ENCODE measurements around the gene WNT3A.
"Not testable (repeated sequence)": the region's sequence is repeated elsewhere in the genome, so short reads cannot be mapped to it uniquely, and the experiment has no call there.

WNT3A gene
- total RNA-seq = 0 to 1.1 (median 0) reads per million in 17 experiments

GRCh38 chr1:228006786-228007048, at the start of gene WNT3A:
WNT3A (plus strand) TSS chr1:228006998; CDS start chr1:228007129, 131 bp downstream.
- DNase-seq = no peak

DNA sequence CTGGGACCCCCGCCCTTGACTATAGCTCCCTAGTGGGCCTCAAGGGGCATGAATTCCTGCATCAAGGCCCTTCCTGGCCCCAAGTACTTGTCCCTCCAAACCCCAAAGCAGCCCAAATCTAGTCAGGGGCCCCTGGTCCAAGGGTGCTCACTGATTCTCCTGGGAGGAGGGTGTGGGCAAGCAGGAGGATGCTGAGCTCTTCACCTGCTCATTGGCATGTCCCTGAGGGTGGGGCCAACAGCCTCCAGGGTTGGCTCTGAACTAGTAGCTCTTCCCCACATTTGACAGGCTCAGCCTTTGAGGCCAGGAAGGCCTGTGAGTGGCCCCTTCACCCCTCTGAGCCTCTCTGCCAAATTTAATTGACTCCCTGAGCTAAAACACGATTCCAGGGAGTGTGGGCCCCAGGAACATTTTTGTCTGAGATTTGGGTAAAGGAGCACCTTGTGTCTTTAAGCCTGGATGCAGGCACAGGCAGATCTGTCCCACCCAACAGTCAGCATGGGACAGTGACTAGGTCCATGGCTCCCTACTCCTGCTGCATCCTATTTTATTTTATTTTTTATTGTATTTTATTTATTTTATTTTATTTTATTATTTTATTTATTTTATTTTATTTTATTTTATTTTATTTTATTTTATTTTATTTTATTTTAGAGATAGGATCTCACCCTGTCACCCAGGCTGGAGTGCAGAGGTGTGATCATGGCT, 48.0 kb upstream of the WNT3A start:
- DNase-seq = no peak

- DNase-seq = no peak
Observed at GRCh38 chr1:227959325-227959860, 47.4 kb upstream of the WNT3A start.

DNA sequence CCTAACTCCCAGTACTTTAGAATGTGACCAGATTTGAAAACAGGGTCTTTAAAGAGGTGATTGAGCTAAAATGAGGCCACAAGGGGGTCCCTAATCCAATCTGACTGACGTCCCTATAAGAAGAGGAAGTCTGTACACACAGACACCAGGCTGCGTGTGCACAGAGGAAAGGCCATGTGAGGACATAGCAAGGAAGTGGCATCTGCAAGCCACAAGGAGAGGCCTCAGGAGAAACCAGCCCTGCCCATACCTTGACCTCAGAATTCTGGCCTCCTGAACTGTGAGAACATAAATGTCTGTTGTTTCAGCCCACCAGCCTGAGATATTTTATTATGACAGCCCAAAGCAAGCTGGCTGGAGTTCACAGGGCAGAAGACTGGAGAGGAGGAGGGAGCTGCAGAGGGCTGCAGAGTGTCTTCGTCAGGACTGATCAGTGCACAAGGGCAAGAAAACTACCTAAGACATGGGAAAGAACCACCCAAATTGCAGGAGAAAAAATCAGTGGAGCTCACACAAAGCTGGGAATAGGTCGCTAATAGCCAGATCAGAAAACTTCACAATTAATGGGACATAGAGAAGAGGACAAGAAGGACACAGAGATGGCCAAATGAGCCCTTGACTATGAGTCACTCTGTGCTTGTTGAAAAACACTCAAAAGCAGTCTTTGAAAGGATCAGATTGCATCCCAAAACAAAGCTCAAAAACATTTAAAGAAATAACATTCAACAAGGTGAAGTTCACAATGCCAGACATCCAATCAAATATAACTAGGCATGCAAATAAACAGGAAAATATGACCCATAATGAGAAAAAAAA, 44.9 kb upstream of the WNT3A start:
- peak; percentile 28 to 58 (median 44) for DNase-seq

DNA sequence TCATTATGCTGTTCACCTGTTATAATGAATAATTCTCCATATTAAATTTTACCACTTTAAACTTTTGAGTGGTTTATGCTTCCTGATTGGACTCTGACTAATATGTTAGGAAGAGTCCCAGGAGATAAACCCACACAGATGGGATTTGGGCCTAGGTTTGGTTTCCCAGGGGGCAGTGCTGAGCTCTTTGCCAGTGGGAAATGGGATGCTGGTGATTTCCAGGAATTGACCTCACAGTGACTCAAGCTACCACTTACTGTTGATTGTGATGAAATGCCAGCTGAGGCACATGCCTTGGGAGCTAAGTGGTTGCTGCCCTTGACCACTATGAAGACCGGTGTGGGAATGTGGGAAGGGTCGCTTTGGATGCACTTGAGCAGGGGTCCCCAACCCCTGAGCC, 40.1 kb upstream of the WNT3A start:
- DNase-seq = not testable (repeated sequence)

- not testable (repeated sequence) for DNase-seq
Observed at GRCh38 chr1:227967815-227968214, 39.0 kb upstream of the WNT3A start.

- DNase-seq = not testable (repeated sequence)
Observed at GRCh38 chr1:227970076-227970995, 36.5 kb upstream of the WNT3A start.

- DNase-seq = not testable (repeated sequence)
Observed at GRCh38 chr1:227971216-227971615, 35.6 kb upstream of the WNT3A start.

- not testable (repeated sequence) for DNase-seq
Observed at GRCh38 chr1:227971643-227972282, 35.0 kb upstream of the WNT3A start.

DNA sequence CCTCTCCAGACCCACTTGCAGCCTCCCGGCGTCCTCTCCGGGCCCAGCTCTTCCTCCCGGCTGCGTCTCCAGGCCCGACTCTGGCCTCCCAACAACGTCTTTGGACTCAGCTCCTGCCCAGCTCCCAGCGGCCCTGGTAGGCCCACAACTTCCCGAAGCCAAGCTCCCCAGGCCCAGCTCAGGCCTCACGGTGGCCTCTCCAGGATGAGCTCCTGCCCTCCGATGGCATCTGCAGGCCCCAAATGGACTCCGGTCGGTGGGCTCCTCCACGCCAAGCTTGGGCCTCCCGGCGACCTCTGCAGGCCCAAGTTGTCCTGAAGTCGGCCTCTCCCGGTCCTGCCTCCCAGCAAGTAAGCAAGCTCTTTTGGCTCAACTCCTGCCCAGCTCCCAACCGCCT, 34.5 kb upstream of the WNT3A start:
- not testable (repeated sequence) for DNase-seq

DNA sequence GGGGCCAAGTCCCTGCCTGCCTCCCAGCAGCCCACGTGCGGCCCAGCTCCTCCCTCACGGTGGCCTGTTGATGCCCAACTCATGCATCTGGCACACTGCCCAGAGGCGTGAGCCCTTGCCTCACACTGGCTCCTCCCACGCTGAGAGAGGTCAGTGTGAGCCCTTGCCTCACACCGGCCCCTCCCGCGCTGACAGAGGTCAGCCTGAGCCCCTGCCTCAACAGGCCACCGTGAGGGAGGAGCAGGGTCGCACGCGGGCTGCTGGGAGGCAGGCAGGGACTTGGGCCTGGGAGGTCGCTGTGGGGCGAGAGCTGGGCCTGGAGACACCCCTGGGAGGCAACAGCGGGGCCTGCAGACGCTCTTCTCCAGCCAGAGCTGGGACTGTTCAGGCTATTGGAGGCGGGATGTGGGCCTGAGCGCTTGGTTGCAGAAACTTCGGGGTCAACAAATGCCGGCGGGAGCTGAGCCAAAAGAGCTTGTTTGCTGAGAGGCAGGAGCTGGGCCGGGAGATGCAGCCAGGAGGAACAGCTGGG, 33.9 kb upstream of the WNT3A start:
- DNase-seq = not testable (repeated sequence)

DNA sequence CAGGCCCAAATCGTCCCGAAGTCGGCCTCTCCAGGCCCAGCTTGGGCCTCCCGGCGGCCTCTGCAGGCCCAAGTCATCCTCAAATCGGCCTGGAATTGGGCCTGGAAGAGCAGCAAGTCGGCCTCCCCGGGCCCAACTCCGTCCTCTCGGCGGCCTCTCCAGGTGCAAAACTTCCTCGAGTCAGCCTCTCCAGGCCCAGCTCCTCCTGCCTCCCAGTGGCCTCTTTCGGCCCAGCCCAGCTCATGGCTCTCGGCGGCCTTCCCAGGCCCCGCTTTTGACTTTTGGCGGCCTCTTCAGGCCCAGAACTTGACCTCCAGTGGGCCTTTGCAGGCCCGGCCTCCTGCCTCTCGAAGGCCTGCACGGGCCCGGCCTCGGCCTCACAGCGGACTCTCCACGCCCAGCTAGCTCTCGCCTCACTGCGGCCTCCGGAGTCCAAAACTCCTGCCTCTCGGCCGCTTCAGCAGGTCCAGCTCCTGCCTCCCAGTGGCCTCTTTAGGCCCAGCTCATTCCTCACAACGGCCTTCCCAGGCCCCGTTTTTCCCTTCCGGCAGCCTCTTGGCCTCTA, 33.0 kb upstream of the WNT3A start:
- not testable (repeated sequence) for DNase-seq

GRCh38 chr1:227975583-227976283, 31.1 kb upstream of the WNT3A start:
- not testable (repeated sequence) for DNase-seq

DNA sequence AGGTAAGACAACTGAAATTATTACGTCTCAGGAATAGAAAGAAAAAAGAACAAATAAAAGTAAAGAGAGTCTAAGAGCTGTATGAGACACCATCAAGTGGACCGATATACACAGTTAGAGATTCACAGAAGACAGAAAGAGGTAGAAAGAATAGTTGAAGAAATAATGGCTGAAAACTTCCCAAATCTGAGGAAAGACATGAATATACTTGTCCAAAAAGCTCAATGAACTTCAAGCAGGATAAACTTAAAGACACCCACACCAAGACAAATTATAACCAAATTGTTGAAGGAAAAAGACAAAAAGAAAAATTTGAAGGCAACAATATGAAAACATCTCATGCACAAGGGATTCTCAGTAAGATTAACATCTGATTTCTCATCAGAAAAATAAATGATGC, 19.6 kb upstream of the WNT3A start:
- no peak for DNase-seq

GRCh38 chr1:227994632-227995300, 12.0 kb upstream of the WNT3A start:
- no peak for DNase-seq

GRCh38 chr1:227996187-227996950, 10.4 kb upstream of the WNT3A start:
- DNase-seq = peak in 2 of 4 experiments; percentile 8 to 17

DNA sequence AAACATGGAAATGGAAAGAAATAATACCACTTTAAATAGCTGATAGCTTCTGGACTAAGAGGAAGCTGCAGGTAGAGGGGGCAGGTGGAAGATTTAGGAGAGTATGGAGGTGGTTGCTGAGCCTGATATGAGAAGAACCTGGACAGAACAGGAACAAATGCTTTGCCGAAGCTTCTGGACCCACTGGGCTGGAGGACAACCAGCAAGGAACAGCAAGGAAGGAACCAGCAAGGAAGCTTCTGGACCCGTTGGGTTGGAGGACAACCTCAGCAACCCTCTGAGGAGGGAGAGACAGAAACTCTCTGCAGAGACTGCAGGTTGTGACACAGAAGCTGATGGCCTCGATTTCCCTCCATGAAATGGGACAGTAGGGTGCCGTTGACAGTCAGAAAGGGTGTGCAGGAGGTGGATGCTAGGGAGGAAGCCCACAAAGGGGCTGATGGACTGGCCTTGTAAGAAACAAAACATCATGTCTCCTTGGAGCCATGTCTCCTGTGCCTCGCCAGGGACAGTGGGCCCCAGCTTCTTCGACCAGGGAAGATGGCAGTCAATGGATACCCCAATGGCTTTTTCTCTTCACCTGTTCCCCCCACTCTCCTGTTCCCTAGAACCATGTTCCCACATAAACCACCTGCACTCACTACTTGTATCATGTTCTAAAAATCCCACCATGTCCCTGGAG, 8.3 kb upstream of the WNT3A start:
- no peak for DNase-seq

DNA sequence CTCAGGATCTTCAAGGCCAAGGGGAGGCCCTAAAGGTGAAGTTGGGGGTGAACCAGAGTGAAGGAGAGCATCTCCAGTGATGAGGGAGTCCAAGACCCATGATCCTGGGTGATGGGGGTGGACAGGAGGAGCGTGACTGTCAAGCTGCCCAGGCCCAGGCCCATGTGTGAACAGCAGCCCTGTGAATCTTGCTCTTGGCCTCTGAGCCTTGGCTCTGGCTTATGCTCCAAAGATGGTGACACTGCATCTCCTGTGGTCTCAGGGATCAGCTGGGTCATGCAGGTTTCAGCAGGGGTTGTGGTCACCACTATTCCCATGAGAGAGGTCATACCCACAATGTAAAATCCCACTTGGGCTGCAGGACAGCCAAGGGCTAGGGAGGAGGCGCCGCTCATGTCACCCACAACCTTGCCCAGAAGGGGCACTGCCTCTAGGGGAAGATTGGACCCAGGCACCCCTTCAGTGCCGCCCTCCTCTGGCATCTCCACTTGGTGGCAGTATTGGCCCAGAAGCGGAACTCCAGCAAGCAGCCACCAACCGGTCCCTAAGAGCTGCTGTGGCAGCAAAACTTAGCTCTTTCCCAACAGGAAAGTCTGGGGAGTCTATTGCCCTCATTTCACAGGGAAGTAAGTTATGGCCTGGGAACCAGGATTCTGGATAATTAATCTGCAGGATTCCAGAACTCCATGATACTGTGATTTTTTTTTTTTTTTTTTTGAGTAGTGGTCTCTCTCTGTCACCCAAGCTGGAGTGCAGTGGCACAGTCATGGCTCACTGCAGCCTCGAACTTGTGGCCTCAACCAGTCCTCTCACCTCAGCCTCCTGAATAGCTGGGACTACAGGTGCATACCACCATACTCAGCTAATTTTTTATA, 7.5 kb upstream of the WNT3A start:
- peak; percentile 90 to 92 (median 90) for DNase-seq

Data from suppressor macrophage (primary cell).